PFSK-1 (cell line): Measurements from ENCODE around the gene SLC15A5.

Experiments
- FOXP2 ChIP-seq: optimal IDR thresholded peaks from 2 replicates; pipeline ENCODE3; 2011; ENCODE audit warnings: borderline replicate concordance, control low read depth, inconsistent platforms; ENCODE audit not compliant: insufficient read depth; ENCODE audit errors: extremely low read length, extremely low read depth
- POLR2AphosphoS5 ChIP-seq: IDR thresholded peaks from 2 replicates; pipeline ENCODE4 v1.6.1; 2012; ENCODE audit warnings: low read depth, mild to moderate bottlenecking, control low read depth, low read length, moderate library complexity
- REST ChIP-seq, 2 experiments: IDR thresholded peaks; 2 replicates each; pipeline versions ENCODE4 v1.6.1 to v1.8.0; 2011 to 2012; ENCODE audit warnings: low read depth in 2 of 2, low read length in 2 of 2, control low read depth in 1 of 2, inconsistent platforms in 1 of 2, mild to moderate bottlenecking in 1 of 2, moderate library complexity in 1 of 2; ENCODE audit not compliant: insufficient read depth in 1 of 2
- SIN3A ChIP-seq: IDR thresholded peaks from 2 replicates; pipeline ENCODE4 v1.6.1; 2012; ENCODE audit warnings: mild to moderate bottlenecking, low read length, moderate library complexity, borderline replicate concordance; ENCODE audit not compliant: insufficient read depth
- TAF1 ChIP-seq: IDR thresholded peaks from 2 replicates; pipeline ENCODE4 v1.6.1; 2012; ENCODE audit warnings: low read length, control low read depth, borderline replicate concordance; ENCODE audit not compliant: insufficient read depth

Gene SLC15A5

GRCh38 chr12:16152885-16153673 lies 124.4 kb downstream of the SLC15A5 start:
- TF ChIP-seq FOXP2 (no peak), SIN3A (no peak), REST (IDR thresholded peaks at IDR 0.05; ENCODE audit: insufficient read depth in 1 of 2, low read depth in 2 of 2, low read length in 2 of 2) (no peak), POLR2AphosphoS5 (no peak), TAF1 (no peak)

- TF ChIP-seq SIN3A (no peak), POLR2AphosphoS5 (no peak), REST (IDR thresholded peaks at IDR 0.05; ENCODE audit: insufficient read depth in 1 of 2, low read depth in 2 of 2, low read length in 2 of 2) (no peak), FOXP2 (no peak), TAF1 (no peak)
These were observed 127.2 kb downstream of the SLC15A5 start for GRCh38 chr12:16150276-16150675.

DNA sequence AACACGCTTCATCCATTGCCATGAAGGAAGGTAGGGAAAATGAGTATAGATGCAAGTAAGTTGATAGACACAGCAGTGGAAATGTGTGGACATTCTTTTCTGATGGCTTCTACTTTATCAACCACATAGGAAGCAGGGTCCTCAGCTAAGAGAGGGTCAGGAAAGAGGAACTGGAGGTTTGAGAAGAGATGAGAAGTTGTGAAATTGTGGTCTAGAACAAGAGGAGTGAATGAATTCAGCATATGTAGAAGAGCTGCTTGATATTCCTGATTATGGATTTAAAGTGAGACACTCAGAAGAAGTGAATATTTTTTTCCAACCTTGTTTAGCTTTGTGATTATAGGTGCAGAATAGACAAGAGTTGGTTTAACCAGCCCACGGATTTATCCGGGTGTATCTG lies 128.5 kb downstream of the SLC15A5 start:
- TF ChIP-seq REST (IDR thresholded peaks at IDR 0.05; ENCODE audit: insufficient read depth in 1 of 2, low read depth in 2 of 2, low read length in 2 of 2) (no peak), POLR2AphosphoS5 (no peak), SIN3A (no peak), FOXP2 (no peak), TAF1 (no peak)
